ENCODE results near the gene TMEM87B. TPM values are rescaled to one million over a fixed set of nuclear protein-coding genes. Genes with fewer than 3 reads are reported as not detected.
"Not testable (repeated sequence)": the region's sequence is repeated elsewhere in the genome, so short reads cannot be mapped to it uniquely, and the experiment has no call there.

Gene TMEM87B
- total and polyA plus RNA-seq, 9 donors: 7.1 to 23.8 (median 13.2) TPM

- H3K27me3 ChIP-seq: no peaks in the 10 kb centered on the region
- intact Hi-C loops (cut with DNase I): no loop called here
- no peak overlapping the region for H3K27ac ChIP-seq
- no peak overlapping the region for H3K4me3 ChIP-seq
- TF ChIP-seq EP300 (IDR thresholded peaks at IDR 0.05) (no peak), POLR2A (IDR thresholded peaks at IDR 0.05) (no peak)
- TF ChIP-seq, protein P1, sequence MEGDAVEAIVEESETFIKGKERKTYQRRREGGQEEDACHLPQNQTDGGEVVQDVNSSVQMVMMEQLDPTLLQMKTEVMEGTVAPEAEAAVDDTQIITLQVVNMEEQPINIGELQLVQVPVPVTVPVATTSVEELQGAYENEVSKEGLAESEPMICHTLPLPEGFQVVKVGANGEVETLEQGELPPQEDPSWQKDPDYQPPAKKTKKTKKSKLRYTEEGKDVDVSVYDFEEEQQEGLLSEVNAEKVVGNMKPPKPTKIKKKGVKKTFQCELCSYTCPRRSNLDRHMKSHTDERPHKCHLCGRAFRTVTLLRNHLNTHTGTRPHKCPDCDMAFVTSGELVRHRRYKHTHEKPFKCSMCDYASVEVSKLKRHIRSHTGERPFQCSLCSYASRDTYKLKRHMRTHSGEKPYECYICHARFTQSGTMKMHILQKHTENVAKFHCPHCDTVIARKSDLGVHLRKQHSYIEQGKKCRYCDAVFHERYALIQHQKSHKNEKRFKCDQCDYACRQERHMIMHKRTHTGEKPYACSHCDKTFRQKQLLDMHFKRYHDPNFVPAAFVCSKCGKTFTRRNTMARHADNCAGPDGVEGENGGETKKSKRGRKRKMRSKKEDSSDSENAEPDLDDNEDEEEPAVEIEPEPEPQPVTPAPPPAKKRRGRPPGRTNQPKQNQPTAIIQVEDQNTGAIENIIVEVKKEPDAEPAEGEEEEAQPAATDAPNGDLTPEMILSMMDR (IDR thresholded peaks at IDR 0.05): no peak
- 44 to 49% (median 47%) methylated on average over 1 of the region's 1 CpG for WGBS, 3 donors
- DNase-seq: no peak
- H3K36me3 ChIP-seq: no peaks in the 10 kb centered on the region
- no peaks in the 10 kb centered on the region for H3K4me1 ChIP-seq (ENCODE audit: insufficient read depth)
- H3K9me3 ChIP-seq: no peaks in the 10 kb centered on the region
These were observed 53.2 kb downstream of the TMEM87B start for GRCh38 chr2:112108178-112108832.

GRCh38 chr2:112109278-112109677 lies 54.2 kb downstream of the TMEM87B start:
- intact Hi-C loops (cut with DNase I): no loop called here

GRCh38 chr2:112110966-112111365 lies 55.9 kb downstream of the TMEM87B start:
- WGBS, 3 donors: 92 to 96% (median 94%) methylated on average over 1 of the region's 1 CpG
- H3K4me1 ChIP-seq (ENCODE audit: insufficient read depth): no peaks in the 10 kb centered on the region
- H3K36me3 ChIP-seq: no peaks in the 10 kb centered on the region
- H3K27ac ChIP-seq: no peak overlapping the region
- TF ChIP-seq EP300 (IDR thresholded peaks at IDR 0.05): no peak
- TF ChIP-seq, protein P1 (IDR thresholded peaks at IDR 0.05): no peak
- no peak for TF ChIP-seq POLR2A (IDR thresholded peaks at IDR 0.05)
- intact Hi-C loops (cut with DNase I): no loop called here
- no peaks in the 10 kb centered on the region for H3K9me3 ChIP-seq
- DNase-seq: no peak
- H3K27me3 ChIP-seq: no peaks in the 10 kb centered on the region
- H3K4me3 ChIP-seq: no peak overlapping the region

More at GRCh38 chr2:112109278-112109677, 54.2 kb downstream of the TMEM87B start:
- H3K27me3 ChIP-seq: no peaks in the 10 kb centered on the region
- H3K36me3 ChIP-seq: no peaks in the 10 kb centered on the region
- no peak overlapping the region for H3K27ac ChIP-seq
- no peaks in the 10 kb centered on the region for H3K9me3 ChIP-seq
- no peak overlapping the region for H3K4me3 ChIP-seq
- no peaks in the 10 kb centered on the region for H3K4me1 ChIP-seq (ENCODE audit: insufficient read depth)
- DNase-seq: no peak
- no peak for TF ChIP-seq POLR2A (IDR thresholded peaks at IDR 0.05)
- TF ChIP-seq, protein P1 (IDR thresholded peaks at IDR 0.05): no peak
- no peak for TF ChIP-seq EP300 (IDR thresholded peaks at IDR 0.05)

- H3K27me3 ChIP-seq; H3K4me1 ChIP-seq (ENCODE audit: insufficient read depth); DNase-seq; H3K9me3 ChIP-seq; intact Hi-C loops (cut with DNase I); H3K36me3 ChIP-seq; H3K4me3 ChIP-seq; H3K27ac ChIP-seq: not testable (repeated sequence)
- 95 to 98% (median 97%) methylated on average over 4 of the region's 4 CpGs for WGBS, 3 donors
These were observed 58.3 kb downstream of the TMEM87B start for GRCh38 chr2:112113354-112113753.

- Histone ChIP-seq H3K36me3 (no peaks in the 10 kb centered on the region), H3K9me3 (peaks cover 0 to 3% of the 10 kb centered on the region in 2 donors), H3K4me3 (no peak overlapping the region), H3K4me1 (ENCODE audit: insufficient read depth) (no peaks in the 10 kb centered on the region), H3K27me3 (no peaks in the 10 kb centered on the region), H3K27ac (no peak overlapping the region)
- no peak for DNase-seq
- TF ChIP-seq EP300 (IDR thresholded peaks at IDR 0.05) (no peak), POLR2A (IDR thresholded peaks at IDR 0.05) (no peak)
- TF ChIP-seq, protein P1 (IDR thresholded peaks at IDR 0.05): no peak
- 82 to 91% (median 83%) methylated on average over 4 of the region's 4 CpGs for WGBS, 3 donors
- intact Hi-C loops (cut with DNase I): no loop called here
These were observed 63.1 kb downstream of the TMEM87B start for GRCh38 chr2:112118148-112118547.

All from ovary (tissue), 9 donors.